H9 (cell line): ENCODE results near the gene C22orf23. TPM values are rescaled to one million over a fixed set of nuclear protein-coding genes. Genes with fewer than 3 reads are reported as not detected.

Source experiments
- DNase-seq: peaks from one replicate; pipeline ENCODE4 v3.0.0-alpha.2; 2017
- H2AFZ ChIP-seq: one replicate; pipeline ENCODE4 v1.6.1; 2013; ENCODE audit warnings: mild to moderate bottlenecking, low read length, control low read depth, moderate library complexity
- H2AK5ac ChIP-seq: 2 replicates; pipeline ENCODE4 v1.6.1; 2013; ENCODE audit warnings: low read length, control low read depth, mixed read lengths; ENCODE audit not compliant: insufficient read length
- H2BK120ac ChIP-seq: one replicate; pipeline ENCODE4 v1.6.1; 2013; ENCODE audit warnings: low read depth, mild to moderate bottlenecking, low read length, control low read depth, inconsistent platforms; ENCODE audit not compliant: poor library complexity, severe bottlenecking
- H2BK12ac ChIP-seq: 2 replicates; pipeline ENCODE4 v1.6.1; 2013; ENCODE audit warnings: low read length, control low read depth, mixed read lengths, low read depth; ENCODE audit not compliant: insufficient read length
- H2BK15ac ChIP-seq: 2 replicates; pipeline ENCODE4 v1.6.1; 2013; ENCODE audit warnings: low read depth, low read length, control low read depth
- H2BK20ac ChIP-seq: one replicate; pipeline ENCODE4 v1.6.1; 2013; ENCODE audit warnings: low read depth, mild to moderate bottlenecking, low read length, control low read depth, inconsistent platforms; ENCODE audit not compliant: poor library complexity, severe bottlenecking
- H2BK5ac ChIP-seq: 2 replicates; pipeline ENCODE4 v1.6.1; 2013; ENCODE audit warnings: low read length, control low read depth, mixed read lengths; ENCODE audit not compliant: insufficient read length
- H3K14ac ChIP-seq: 2 replicates; pipeline ENCODE4 v1.6.1; 2013; ENCODE audit warnings: low read length, control low read depth; ENCODE audit not compliant: insufficient read depth
- H3K18ac ChIP-seq: 2 replicates; pipeline ENCODE4 v1.6.1; 2013; ENCODE audit warnings: low read depth, mild to moderate bottlenecking, mixed read lengths, low read length, control low read depth; ENCODE audit not compliant: insufficient read length
- H3K23ac ChIP-seq: 2 replicates; pipeline ENCODE4 v1.6.1; 2013; ENCODE audit warnings: low read length, control low read depth, mixed read lengths, low read depth; ENCODE audit not compliant: insufficient read length
- H3K23me2 ChIP-seq: 2 replicates; pipeline ENCODE4 v1.6.1; 2013; ENCODE audit warnings: low read depth, mild to moderate bottlenecking, mixed read lengths, low read length, control low read depth; ENCODE audit not compliant: insufficient read length, poor library complexity, severe bottlenecking
- H3K27ac ChIP-seq: 2 replicates; pipeline ENCODE4 v1.5.1; 2013; ENCODE audit warnings: low read length, control low read depth, mixed read lengths, low read depth; ENCODE audit not compliant: insufficient read length
- H3K27me3 ChIP-seq: 2 replicates; pipeline ENCODE4 v1.6.1; 2013; ENCODE audit warnings: low read length, control low read depth, inconsistent platforms; ENCODE audit not compliant: insufficient read depth
- H3K4ac ChIP-seq: 2 replicates; pipeline ENCODE4 v1.6.1; 2013; ENCODE audit warnings: low read depth, mild to moderate bottlenecking, control low read depth, inconsistent platforms, low read length, moderate library complexity
- H3K4me1 ChIP-seq: 2 replicates; pipeline ENCODE4 v1.6.1; 2013; ENCODE audit warnings: low read length, control low read depth, inconsistent platforms; ENCODE audit not compliant: insufficient read depth
- H3K4me2 ChIP-seq: 2 replicates; pipeline ENCODE4 v1.6.1; 2013; ENCODE audit warnings: low read length, control low read depth, mixed read lengths; ENCODE audit not compliant: insufficient read length, insufficient read depth
- H3K56ac ChIP-seq: 2 replicates; pipeline ENCODE4 v1.6.1; 2013; ENCODE audit warnings: low read depth, mild to moderate bottlenecking, mixed read lengths, low read length, control low read depth; ENCODE audit not compliant: insufficient read length
- H3K79me1 ChIP-seq: 2 replicates; pipeline ENCODE4 v1.6.1; 2013; ENCODE audit warnings: low read depth, mild to moderate bottlenecking, moderate library complexity, low read length, control low read depth, inconsistent platforms; ENCODE audit not compliant: insufficient read depth, poor library complexity, severe bottlenecking
- H3K79me2 ChIP-seq: 2 replicates; pipeline ENCODE4 v1.6.1; 2013; ENCODE audit warnings: low read length, control low read depth, inconsistent platforms; ENCODE audit not compliant: insufficient read depth
- H3K9ac ChIP-seq: 2 replicates; pipeline ENCODE4 v1.6.1; 2013; ENCODE audit warnings: low read length, control low read depth, mixed read lengths; ENCODE audit not compliant: insufficient read length; ENCODE audit errors: extremely low read depth
- H3K9me3 ChIP-seq: one replicate; pipeline ENCODE4 v1.6.1; 2013; ENCODE audit warnings: low read depth, low read length, inconsistent platforms; ENCODE audit not compliant: control insufficient read depth
- H3T11ph ChIP-seq: one replicate; pipeline ENCODE4 v1.6.1; 2013; ENCODE audit warnings: mild to moderate bottlenecking, low read length, control low read depth, inconsistent platforms
- H4K20me1 ChIP-seq: one replicate; pipeline ENCODE4 v1.6.1; 2013; ENCODE audit not compliant: control insufficient read depth, insufficient read length, insufficient read depth
- H4K5ac ChIP-seq: 2 replicates; pipeline ENCODE4 v1.6.1; 2013; ENCODE audit warnings: low read depth, mild to moderate bottlenecking, mixed read lengths, low read length, control low read depth; ENCODE audit not compliant: insufficient read length
- H4K8ac ChIP-seq: replicated peaks from 2 replicates; pipeline ENCODE4 v1.6.1; 2013; ENCODE audit warnings: low read length, control low read depth, mixed read lengths, low read depth; ENCODE audit not compliant: insufficient read length
- H4K91ac ChIP-seq: 2 replicates; pipeline ENCODE4 v1.6.1; 2013; ENCODE audit warnings: low read depth, mild to moderate bottlenecking, moderate library complexity, mixed read lengths, low read length, control low read depth; ENCODE audit not compliant: insufficient read length
- H3K27ac Mint-ChIP-seq, 3 experiments: 2 replicates in 2 of 3; 3 replicates in 1 of 3; pipeline ENCODE4 v1.8.0; 2020 to 2021; ENCODE audit warnings: mixed read lengths in 3 of 3, mild to moderate bottlenecking in 1 of 3, moderate library complexity in 1 of 3
- H3K27me3 Mint-ChIP-seq: 2 replicates; pipeline ENCODE4 v1.8.0; 2021; ENCODE audit warnings: low read depth, mild to moderate bottlenecking, moderate library complexity, mixed read lengths
- H3K36me3 Mint-ChIP-seq, 3 experiments: 2 replicates in 2 of 3; 3 replicates in 1 of 3; pipeline ENCODE4 v1.8.0; 2020 to 2021; ENCODE audit warnings: low read depth in 3 of 3, mixed read lengths in 3 of 3; ENCODE audit not compliant: insufficient read depth in 1 of 3
- H3K4me1 Mint-ChIP-seq, 2 experiments: 2 replicates each; pipeline ENCODE4 v1.8.0; 2020; ENCODE audit warnings: mixed read lengths in 2 of 2
- H3K4me3 Mint-ChIP-seq, 2 experiments: 2 replicates in 1 of 2; 3 replicates in 1 of 2; pipeline ENCODE4 v1.8.0; 2020 to 2021; ENCODE audit warnings: mild to moderate bottlenecking in 2 of 2, mixed read lengths in 2 of 2, moderate library complexity in 1 of 2
- H3K9me3 Mint-ChIP-seq, 2 experiments: 2 replicates in 1 of 2; 3 replicates in 1 of 2; pipeline ENCODE4 v1.8.0; 2020; ENCODE audit warnings: mild to moderate bottlenecking in 2 of 2, mixed read lengths in 2 of 2, moderate library complexity in 1 of 2
- CTCF ChIP-seq: fragments of 200-600 bp; sonication (generic); conservative IDR thresholded peaks from 3 replicates; pipeline ENCODE4 v1.8.0; 2021; ENCODE audit warnings: antibody characterized with exemption, mild to moderate bottlenecking
- WGBS: extraction: QIAGEN DNeasy Blood & Tissue Kit; methylation state at CpG from one replicate; pipeline ENCODE4 v1.1.7; 2013; ENCODE audit warnings: missing lambda C conversion rate, low lambda C conversion rate, mixed read lengths; ENCODE audit not compliant: insufficient read length; ENCODE audit errors: extremely low coverage; 5-methylcytosine and 5-hydroxymethylcytosine counted together
- total RNA-seq: library from RNA; stranded (reverse); gene quantifications from 2 replicates; pipeline ENCODE4 v1.2.1, GENCODE V29; 2021

Gene C22orf23
- total RNA-seq, 1 experiment from 2014 or later = 0.57 TPM

- H2AK5ac ChIP-seq = no peak overlapping the region
- no peak overlapping the region for H2BK20ac ChIP-seq
- H4K91ac ChIP-seq = no peak overlapping the region
- no peak overlapping the region for H3K14ac ChIP-seq
- Mint-ChIP-seq H3K4me1 (peaks cover 22 to 42% of the 10 kb centered on the region in 2 experiments), H3K9me3 (no peaks in the 10 kb centered on the region), H3K36me3 (no peaks in the 10 kb centered on the region), H3K27me3 (peaks cover 11% of the 10 kb centered on the region), H3K27ac (no peak overlapping the region), H3K4me3 (no peak overlapping the region)
- H4K8ac ChIP-seq = no peak overlapping the region
- H3K79me1 ChIP-seq = no peaks in the 10 kb centered on the region
- H3K56ac ChIP-seq = no peak overlapping the region
- no peak overlapping the region for H3K27ac ChIP-seq
- no peak overlapping the region for H2BK15ac ChIP-seq
- no peaks in the 10 kb centered on the region for H3K23me2 ChIP-seq
- no peak overlapping the region for H2AFZ ChIP-seq
- no peak overlapping the region for H3K9ac ChIP-seq
- H2BK120ac ChIP-seq = no peak overlapping the region
- no peaks in the 10 kb centered on the region for H3K9me3 ChIP-seq
- H4K5ac ChIP-seq = no peak overlapping the region
- no peak overlapping the region for H3K4me2 ChIP-seq
- DNase-seq = no peak
- H3K79me2 ChIP-seq = no peaks in the 10 kb centered on the region
- TF ChIP-seq CTCF = no peak
- H4K20me1 ChIP-seq = no peaks in the 10 kb centered on the region
- H2BK12ac ChIP-seq = no peak overlapping the region
- H3K27me3 ChIP-seq = no peaks in the 10 kb centered on the region
- no peak overlapping the region for H2BK5ac ChIP-seq
- H3K18ac ChIP-seq = no peak overlapping the region
- no peak overlapping the region for H3K23ac ChIP-seq
- H3K4me1 ChIP-seq = peaks cover 3% of the 10 kb centered on the region; the same call in 1 of the 2 replicates
- no peak overlapping the region for H3T11ph ChIP-seq
- H3K4ac ChIP-seq = no peak overlapping the region
- no CpG with 5 or more reads among the region's 4 CpGs for WGBS
Measured at GRCh38 chr22:37995460-37995859, 42.1 kb upstream of the C22orf23 start.
